ENCODE results near the gene KRTAP4-16. TPM values are rescaled to one million over a fixed set of nuclear protein-coding genes. Genes with fewer than 3 reads are reported as not detected.
"Not testable (repeated sequence)": the region's sequence is repeated elsewhere in the genome, so short reads cannot be mapped to it uniquely, and the experiment has no call there.

KRTAP4-16 gene
- total RNA-seq, 1 donor from 2014 or later = not detected

DNA sequence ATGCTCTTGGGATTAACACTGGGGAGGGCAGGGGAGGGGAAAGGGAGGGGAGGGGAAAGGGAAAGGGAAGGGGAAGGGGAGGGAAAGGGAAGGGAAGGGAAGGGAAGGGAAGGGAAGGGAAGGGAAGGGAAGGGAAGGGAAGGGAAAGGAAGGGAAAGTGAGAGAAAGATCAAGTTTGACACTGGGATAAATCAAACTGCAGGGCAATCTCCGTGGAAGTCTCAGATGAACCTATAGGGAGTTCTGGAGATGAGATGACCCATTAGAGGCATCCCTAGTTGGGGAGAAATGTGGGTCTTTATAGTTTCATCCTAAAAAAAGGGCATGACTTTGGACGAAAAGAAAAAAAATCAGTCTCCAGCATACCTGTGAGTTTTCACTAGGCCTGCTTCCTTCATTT is 19.7 kb upstream of the KRTAP4-16 start:
- DNase-seq (ENCODE audit: low spot score) = no peak
- no peaks in the 10 kb centered on the region for H3K36me3 ChIP-seq
- H3K4me3 ChIP-seq = no peak overlapping the region
- H2AFZ ChIP-seq (replicated peaks) = no peak overlapping the region
- no peak overlapping the region for H3K9ac ChIP-seq
- Mint-ChIP-seq H3K36me3 (no peaks in the 10 kb centered on the region), H3K27me3 (ENCODE audit: insufficient read depth, low read depth) (peaks cover 5% of the 10 kb centered on the region), H3K27ac (no peak overlapping the region), H3K4me1 (peaks cover 5% of the 10 kb centered on the region), H3K9me3 (no peaks in the 10 kb centered on the region), H3K4me3 (no peak overlapping the region)
- H3K4me1 ChIP-seq = no peaks in the 10 kb centered on the region
- no peaks in the 10 kb centered on the region for H4K20me1 ChIP-seq (ENCODE audit: low read depth)
- no peak overlapping the region for H3K4me2 ChIP-seq
- no peaks in the 10 kb centered on the region for H3F3A ChIP-seq (ENCODE audit: low read depth)
- no peaks in the 10 kb centered on the region for H3K9me3 ChIP-seq (ENCODE audit: low read depth)
- TF ChIP-seq, protein P1, sequence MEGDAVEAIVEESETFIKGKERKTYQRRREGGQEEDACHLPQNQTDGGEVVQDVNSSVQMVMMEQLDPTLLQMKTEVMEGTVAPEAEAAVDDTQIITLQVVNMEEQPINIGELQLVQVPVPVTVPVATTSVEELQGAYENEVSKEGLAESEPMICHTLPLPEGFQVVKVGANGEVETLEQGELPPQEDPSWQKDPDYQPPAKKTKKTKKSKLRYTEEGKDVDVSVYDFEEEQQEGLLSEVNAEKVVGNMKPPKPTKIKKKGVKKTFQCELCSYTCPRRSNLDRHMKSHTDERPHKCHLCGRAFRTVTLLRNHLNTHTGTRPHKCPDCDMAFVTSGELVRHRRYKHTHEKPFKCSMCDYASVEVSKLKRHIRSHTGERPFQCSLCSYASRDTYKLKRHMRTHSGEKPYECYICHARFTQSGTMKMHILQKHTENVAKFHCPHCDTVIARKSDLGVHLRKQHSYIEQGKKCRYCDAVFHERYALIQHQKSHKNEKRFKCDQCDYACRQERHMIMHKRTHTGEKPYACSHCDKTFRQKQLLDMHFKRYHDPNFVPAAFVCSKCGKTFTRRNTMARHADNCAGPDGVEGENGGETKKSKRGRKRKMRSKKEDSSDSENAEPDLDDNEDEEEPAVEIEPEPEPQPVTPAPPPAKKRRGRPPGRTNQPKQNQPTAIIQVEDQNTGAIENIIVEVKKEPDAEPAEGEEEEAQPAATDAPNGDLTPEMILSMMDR (IDR thresholded peaks at IDR 0.05) = no peak
- TF ChIP-seq EZH2 (IDR thresholded peaks at IDR 0.05) (no peak), EZH2phosphoT487 (IDR thresholded peaks at IDR 0.05) (no peak)
- H3K79me2 ChIP-seq (ENCODE audit: low read depth) = no peaks in the 10 kb centered on the region
- no peaks in the 10 kb centered on the region for H3K27me3 ChIP-seq
- no peak overlapping the region for H3K27ac ChIP-seq

DNA sequence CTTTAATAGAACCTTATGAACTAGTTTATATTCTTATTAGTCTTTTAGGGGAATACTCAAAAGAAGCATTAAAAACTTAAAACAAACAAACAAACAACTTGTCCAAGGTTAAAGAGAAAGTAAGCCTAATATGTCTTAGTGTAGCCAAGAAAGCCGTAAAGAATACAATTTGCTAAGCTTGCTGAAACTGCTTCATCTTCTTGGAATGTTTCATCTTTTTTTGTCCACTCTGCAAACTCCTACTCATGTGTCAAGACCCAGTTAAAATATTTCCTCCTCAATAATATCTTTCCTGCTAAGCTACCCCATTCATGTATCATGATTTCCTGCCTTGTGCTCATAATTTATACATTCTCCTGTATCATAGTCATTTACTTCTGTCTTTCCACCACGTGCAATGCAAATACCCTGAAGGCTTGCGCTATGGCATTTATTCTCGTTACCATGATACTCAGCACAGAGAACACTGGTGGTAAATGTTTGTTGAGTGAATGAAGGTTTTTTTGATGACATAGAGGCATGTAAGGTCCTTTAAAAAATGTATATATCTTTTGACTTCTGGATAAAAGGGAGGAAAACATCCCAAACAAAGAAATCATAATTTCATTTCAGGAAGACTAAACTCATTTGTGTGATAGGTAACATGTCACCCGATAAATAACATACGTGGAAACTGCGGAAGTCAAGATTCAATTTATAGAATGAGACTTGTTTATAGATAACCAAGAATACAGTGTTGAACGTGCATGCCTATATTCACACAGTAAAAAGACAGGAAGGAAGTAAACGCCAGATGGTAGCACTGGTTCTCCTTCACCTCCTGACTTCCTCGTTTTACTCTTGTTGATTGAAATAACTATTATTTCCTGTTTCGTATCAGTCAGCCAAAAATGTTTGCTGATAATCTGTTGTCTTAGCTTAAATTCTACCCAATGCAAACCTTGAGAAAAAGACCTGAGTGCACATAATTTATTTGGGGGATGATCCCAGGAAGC is 18.0 kb upstream of the KRTAP4-16 start:
- DNase-seq (ENCODE audit: low spot score); H3K27ac ChIP-seq; H3F3A ChIP-seq (ENCODE audit: low read depth); H3K36me3 ChIP-seq; H3K9ac ChIP-seq; H3K27ac Mint-ChIP-seq; H4K20me1 ChIP-seq (ENCODE audit: low read depth); H3K4me1 Mint-ChIP-seq; H3K4me1 ChIP-seq; H2AFZ ChIP-seq (replicated peaks); H3K4me3 ChIP-seq; H3K36me3 Mint-ChIP-seq; H3K4me3 Mint-ChIP-seq; H3K27me3 Mint-ChIP-seq (ENCODE audit: insufficient read depth, low read depth); H3K27me3 ChIP-seq; H3K9me3 ChIP-seq (ENCODE audit: low read depth); H3K79me2 ChIP-seq (ENCODE audit: low read depth); H3K9me3 Mint-ChIP-seq; H3K4me2 ChIP-seq: not testable (repeated sequence)

DNA sequence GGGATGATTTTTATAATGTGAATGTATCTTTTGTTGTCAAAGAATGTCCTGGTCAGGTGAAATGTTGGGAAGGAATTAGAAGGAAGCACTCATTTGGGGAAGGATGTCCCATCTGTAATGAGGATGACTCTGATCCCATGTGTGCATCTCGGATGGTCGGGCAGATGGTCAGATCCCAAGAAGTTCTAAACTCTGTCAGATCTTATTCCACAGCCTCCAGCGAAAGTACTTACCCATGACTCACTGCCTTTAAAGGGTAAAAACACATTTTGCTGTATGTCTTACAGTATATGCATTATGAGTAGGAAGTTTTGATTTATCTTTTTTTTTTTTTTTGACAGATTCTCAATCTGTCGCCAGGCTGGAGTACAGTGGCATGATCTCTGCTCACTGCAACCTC is 16.7 kb upstream of the KRTAP4-16 start:
- Histone ChIP-seq H3K27ac (no peak overlapping the region), H3K4me1 (no peaks in the 10 kb centered on the region), H3K79me2 (ENCODE audit: low read depth) (no peaks in the 10 kb centered on the region), H3K27me3 (no peaks in the 10 kb centered on the region), H3F3A (ENCODE audit: low read depth) (no peaks in the 10 kb centered on the region), H2AFZ (replicated peaks) (no peak overlapping the region), H3K4me2 (no peak overlapping the region), H3K9me3 (ENCODE audit: low read depth) (no peaks in the 10 kb centered on the region), H3K4me3 (no peak overlapping the region), H3K9ac (no peak overlapping the region), H3K36me3 (no peaks in the 10 kb centered on the region), H4K20me1 (ENCODE audit: low read depth) (no peaks in the 10 kb centered on the region)
- Mint-ChIP-seq H3K27ac (no peak overlapping the region), H3K36me3 (no peaks in the 10 kb centered on the region), H3K9me3 (peaks cover 5% of the 10 kb centered on the region), H3K27me3 (ENCODE audit: insufficient read depth, low read depth) (peaks cover 5% of the 10 kb centered on the region), H3K4me3 (no peak overlapping the region), H3K4me1 (peaks cover 5% of the 10 kb centered on the region)
- DNase-seq (ENCODE audit: low spot score) = no peak
- TF ChIP-seq EZH2 (IDR thresholded peaks at IDR 0.05) (no peak), EZH2phosphoT487 (IDR thresholded peaks at IDR 0.05) (no peak)
- TF ChIP-seq, protein P1 (IDR thresholded peaks at IDR 0.05) = no peak

DNA sequence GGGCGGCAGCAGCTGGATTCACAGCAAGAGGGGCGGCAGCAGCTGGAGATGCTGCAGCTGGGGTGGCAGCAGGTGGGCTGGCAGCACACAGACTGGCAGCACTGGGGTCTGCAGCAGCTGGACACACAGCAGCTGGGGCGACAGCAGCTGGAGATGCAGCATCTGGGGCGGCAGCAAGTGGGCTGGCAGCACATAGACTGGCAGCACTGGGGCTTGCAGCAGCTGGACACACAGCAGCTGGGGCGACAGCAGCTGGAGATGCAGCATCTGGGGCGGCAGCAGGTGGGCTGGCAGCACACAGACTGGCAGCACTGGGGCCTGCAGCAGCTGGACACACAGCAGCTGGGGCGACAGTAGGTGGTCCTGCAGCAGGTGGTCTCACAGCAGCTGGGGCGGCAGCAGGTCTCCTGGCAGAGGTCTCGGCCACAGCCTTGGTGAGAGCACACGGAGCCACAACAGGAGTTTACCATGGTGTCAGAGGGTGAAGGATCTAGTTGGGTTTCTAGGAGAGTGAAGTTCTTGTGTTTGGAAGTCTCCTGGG is 15.9 kb upstream of the KRTAP4-16 start, which contains the start of gene KRTAP4-11:
Gene KRTAP4-11, minus strand, starts transcription at position 528 of the 541 bp plus-strand sequence. Its CDS starts 58 bp downstream, at position 470.
- not testable (repeated sequence) for H3K36me3 ChIP-seq; H3K27ac ChIP-seq; H3K9ac ChIP-seq; H3K27me3 ChIP-seq; H3K9me3 ChIP-seq (ENCODE audit: low read depth); H3K4me3 Mint-ChIP-seq; H3K36me3 Mint-ChIP-seq; H3K9me3 Mint-ChIP-seq; H3K4me1 ChIP-seq; H3F3A ChIP-seq (ENCODE audit: low read depth); H2AFZ ChIP-seq (replicated peaks); H3K4me3 ChIP-seq; H3K79me2 ChIP-seq (ENCODE audit: low read depth); H4K20me1 ChIP-seq (ENCODE audit: low read depth); H3K27me3 Mint-ChIP-seq (ENCODE audit: insufficient read depth, low read depth); H3K4me1 Mint-ChIP-seq; DNase-seq (ENCODE audit: low spot score); H3K4me2 ChIP-seq
- peak within 1 kb of the TSS; percentile 5 for H3K27ac Mint-ChIP-seq
